Small intestine (tissue), 16 donors: Measurements from ENCODE around the gene C6orf89. TPM values are rescaled to one million over a fixed set of nuclear protein-coding genes. Genes with fewer than 3 reads are reported as not detected.

Experiments used
- DNase-seq, 2 donors: peaks; one replicate each; pipeline versions ENCODE4 v3.0.0 to v3.0.0-alpha.2; 2013
- FAIRE-seq: peaks from 2 replicates; lab custom pipeline; 2012; peaks lifted over from hg19 to GRCh38; lab: Jason Lieb, UNC
- H3K27ac ChIP-seq, 3 donors: one replicate each; pipeline ENCODE4 v1.5.1; 2013; ENCODE audit warnings: low read length in 2 of 3, mild to moderate bottlenecking in 2 of 3, control low read depth in 1 of 3, inconsistent platforms in 1 of 3, low read depth in 1 of 3, moderate library complexity in 1 of 3
- H3K27me3 ChIP-seq, 3 donors: one replicate each; pipeline ENCODE4 v1.6.1; 2013; ENCODE audit warnings: low read length in 3 of 3, inconsistent platforms in 1 of 3; ENCODE audit not compliant: control insufficient read depth in 3 of 3, insufficient read depth in 3 of 3
- H3K36me3 ChIP-seq, 3 donors: one replicate each; pipeline ENCODE4 v1.6.1; 2013; ENCODE audit warnings: low read length in 3 of 3, inconsistent platforms in 1 of 3, low read depth in 1 of 3, mild to moderate bottlenecking in 1 of 3, moderate library complexity in 1 of 3; ENCODE audit not compliant: control insufficient read depth in 3 of 3, insufficient read depth in 2 of 3
- H3K4me1 ChIP-seq, 3 donors: one replicate each; pipeline ENCODE4 v1.6.1; 2013; ENCODE audit warnings: low read length in 2 of 3, inconsistent platforms in 1 of 3, low read depth in 1 of 3, mild to moderate bottlenecking in 1 of 3, moderate library complexity in 1 of 3; ENCODE audit not compliant: control insufficient read depth in 3 of 3, insufficient read depth in 2 of 3
- H3K4me3 ChIP-seq, 3 donors: one replicate each; pipeline ENCODE4 v1.5.1; 2013; ENCODE audit warnings: low read length in 3 of 3, control low read depth in 1 of 3, inconsistent platforms in 1 of 3, low read depth in 1 of 3, mild to moderate bottlenecking in 1 of 3, moderate library complexity in 1 of 3
- H3K9me3 ChIP-seq, 2 donors: one replicate each; pipeline ENCODE4 v1.6.1; 2013; ENCODE audit warnings: low read depth in 1 of 2, low read length in 1 of 2; ENCODE audit not compliant: control insufficient read depth in 2 of 2, insufficient read depth in 1 of 2
- WGBS, 3 donors: extraction: QIAGEN DNeasy Blood & Tissue Kit; methylation state at CpG; one replicate each; pipeline ENCODE4 v1.1.7; 2013; 5-methylcytosine and 5-hydroxymethylcytosine counted together
- long read RNA-seq, 10 donors: transcript quantifications; one replicate each; lab custom pipeline, GENCODE V29; 2026
- polyA plus RNA-seq, 4 donors: library from polyadenylated mRNA; stranded (reverse) in 3 of 4; unstranded in 1 of 4; fragments of 200-250 nt in 3 of 4; fragments of 120-200 nt in 1 of 4; gene quantifications; one replicate each; pipeline versions ENCODE4 v1.2.1 to v1.2.3, GENCODE V29; 2013
- donor health status: healthy with polysubstance abuse.
- donor health status: control.
- donor health status: control.
- donor health status: Bipolar disorder and iron deficiency.
- donor health status: healthy.

Gene C6orf89, protein sequence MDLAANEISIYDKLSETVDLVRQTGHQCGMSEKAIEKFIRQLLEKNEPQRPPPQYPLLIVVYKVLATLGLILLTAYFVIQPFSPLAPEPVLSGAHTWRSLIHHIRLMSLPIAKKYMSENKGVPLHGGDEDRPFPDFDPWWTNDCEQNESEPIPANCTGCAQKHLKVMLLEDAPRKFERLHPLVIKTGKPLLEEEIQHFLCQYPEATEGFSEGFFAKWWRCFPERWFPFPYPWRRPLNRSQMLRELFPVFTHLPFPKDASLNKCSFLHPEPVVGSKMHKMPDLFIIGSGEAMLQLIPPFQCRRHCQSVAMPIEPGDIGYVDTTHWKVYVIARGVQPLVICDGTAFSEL
- 10 to 100 TPM in 2 of 4 donors, 1 to 10 TPM in 2; 6.5 to 38.7 (median 18.8) TPM for polyA plus RNA-seq
- long read RNA-seq, donor 1, full-length matches to known transcripts: 23 of 23 reads
- long read RNA-seq, donor 1, partial matches to known transcripts: 0 of 23 reads
- long read RNA-seq, donor 1, other reads (novel, unspliced or antisense): 0 of 23 reads
- long read RNA-seq, donor 2, partial matches to known transcripts: 0 of 1 reads
- long read RNA-seq, donor 2, other reads (novel, unspliced or antisense): 0 of 1 reads
- long read RNA-seq, donor 3, transcript C6orf89-201 (8 exons, 1,309 nt): major isoform, 5 of 15 reads
- long read RNA-seq, donor 3, partial matches to known transcripts: 0 of 15 reads
- long read RNA-seq, donor 3, other reads (novel, unspliced or antisense): 10 of 15 reads
- long read RNA-seq, donor 4: 0 reads
- long read RNA-seq, donor 5: 0 reads
- long read RNA-seq, donor 6, full-length matches to known transcripts: 11 of 11 reads
- long read RNA-seq, donor 6, partial matches to known transcripts: 0 of 11 reads
- long read RNA-seq, donor 6, other reads (novel, unspliced or antisense): 0 of 11 reads
- long read RNA-seq, donor 7, full-length matches to known transcripts: 9 of 30 reads
- long read RNA-seq, donor 7, partial matches to known transcripts: 21 of 30 reads
- long read RNA-seq, donor 7, other reads (novel, unspliced or antisense): 0 of 30 reads
- long read RNA-seq, donor 8: 0 reads
- long read RNA-seq, donor 9, full-length matches to known transcripts: 2 of 2 reads
- long read RNA-seq, donor 9, partial matches to known transcripts: 0 of 2 reads
- long read RNA-seq, donor 9, other reads (novel, unspliced or antisense): 0 of 2 reads
- long read RNA-seq, donor 10, full-length matches to known transcripts: 8 of 8 reads
- long read RNA-seq, donor 10, partial matches to known transcripts: 0 of 8 reads
- long read RNA-seq, donor 10, other reads (novel, unspliced or antisense): 0 of 8 reads

DNA sequence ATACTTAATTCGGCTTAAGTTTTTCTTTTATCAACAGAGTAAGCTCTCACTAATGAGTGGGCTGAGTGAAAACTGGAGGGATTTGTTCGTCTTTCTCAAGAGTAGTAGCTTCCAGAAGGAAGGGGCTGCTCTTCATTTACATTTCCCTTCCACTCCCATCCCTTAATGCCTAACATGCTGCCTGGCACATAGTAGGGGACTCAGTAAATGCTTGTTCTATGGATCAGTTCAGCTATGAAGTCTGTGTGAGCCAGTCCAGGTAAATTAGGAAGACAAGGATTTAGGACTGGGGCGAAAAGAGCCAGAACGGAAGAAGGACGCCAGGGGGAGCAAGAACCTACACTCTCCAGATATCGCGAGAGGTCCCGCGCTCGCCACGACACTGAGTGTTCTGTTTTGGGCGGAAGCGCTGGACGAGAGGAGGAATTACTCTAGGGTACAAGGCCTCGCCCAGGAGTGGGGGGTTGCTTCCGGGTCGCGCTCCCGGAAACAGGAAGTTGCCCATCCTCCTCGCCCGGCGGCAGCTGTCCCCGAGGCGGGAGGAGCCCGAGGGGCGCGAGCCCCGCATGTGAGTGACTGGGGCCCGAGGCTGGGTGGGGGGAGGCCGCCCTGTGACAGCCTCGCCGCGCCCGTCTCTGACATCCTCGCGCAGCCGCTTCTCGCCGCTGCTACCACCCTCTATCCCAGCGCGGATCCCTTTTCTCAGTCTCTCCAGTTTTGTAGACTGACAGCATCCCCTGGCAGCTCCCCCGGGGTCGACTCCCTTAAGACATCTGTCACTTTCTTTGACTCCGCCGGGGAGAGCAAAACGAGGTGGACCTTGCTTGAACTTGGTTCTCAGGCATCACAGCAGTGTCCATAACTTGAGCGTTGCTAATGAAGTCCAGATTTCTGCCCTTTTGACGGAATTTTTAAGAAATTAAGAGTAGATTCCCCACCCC, at the start of gene C6orf89:
TSS of gene C6orf89 (plus strand) at position 492 of the 941 bp plus-strand sequence. CDS start 13,493 bp downstream, outside the sequence.
- DNase-seq (peak; percentile 97 to 99), FAIRE-seq (no peak)
- 2 to 3% (median 3%) methylated on average over 42 to 48 of the region's 48 CpGs for WGBS, 3 donors
- Histone ChIP-seq H3K27me3 (no peaks in the 10 kb centered on the region), H3K36me3 (no peaks in the 10 kb centered on the region), H3K4me3 (peak within 1 kb of the TSS; percentile 74 to 98 (median 86)), H3K27ac (peak within 1 kb of the TSS; percentile 79 to 86 (median 85)), H3K4me1 (peaks cover 0 to 9% (median 0%) of the 10 kb centered on the region in 3 donors), H3K9me3 (no peaks in the 10 kb centered on the region)

GRCh38 chr6:36836111-36837021, 49.4 kb upstream of the C6orf89 start:
- Histone ChIP-seq H3K4me3 (no peak overlapping the region), H3K4me1 (peaks cover 0 to 19% (median 6%) of the 10 kb centered on the region in 3 donors), H3K27me3 (peaks cover 0 to 48% (median 3%) of the 10 kb centered on the region in 3 donors), H3K36me3 (no peaks in the 10 kb centered on the region), H3K27ac (no peak overlapping the region), H3K9me3 (peaks cover 0 to 13% of the 10 kb centered on the region in 2 donors)
- no peak for FAIRE-seq
- 51 to 81% (median 66%) methylated on average over 3 of the region's 3 CpGs for WGBS, 3 donors
- DNase-seq: no peak

DNA sequence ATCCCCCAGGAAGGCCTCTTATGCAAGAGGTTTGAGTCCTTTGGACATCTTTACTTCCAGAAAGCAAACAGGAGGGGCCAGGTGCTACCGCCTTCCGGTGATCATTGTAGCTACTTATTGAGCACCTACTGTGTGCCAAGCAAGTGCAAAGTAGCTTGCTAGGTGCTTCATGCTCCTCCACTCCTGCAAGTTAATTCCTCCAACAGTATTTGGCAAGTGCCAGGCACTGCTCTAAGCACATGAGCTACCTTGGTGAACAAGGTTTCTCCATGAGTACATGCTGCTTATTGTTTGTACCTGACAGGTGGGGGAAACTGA, 48.8 kb upstream of the C6orf89 start:
- Histone ChIP-seq H3K27me3 (peaks cover 0 to 50% (median 3%) of the 10 kb centered on the region in 3 donors), H3K9me3 (peaks cover 0 to 12% of the 10 kb centered on the region in 2 donors), H3K4me3 (no peak overlapping the region), H3K36me3 (no peaks in the 10 kb centered on the region), H3K27ac (no peak overlapping the region), H3K4me1 (peaks cover 0 to 19% (median 6%) of the 10 kb centered on the region in 3 donors)
- DNase-seq (no peak), FAIRE-seq (no peak)
- 93 to 100% (median 96%) methylated on average over 2 of the region's 2 CpGs for WGBS, 3 donors

- Histone ChIP-seq H3K4me3 (no peak overlapping the region), H3K9me3 (peaks cover 0 to 5% of the 10 kb centered on the region in 2 donors), H3K36me3 (no peaks in the 10 kb centered on the region), H3K27me3 (peaks cover 0 to 50% (median 3%) of the 10 kb centered on the region in 3 donors), H3K4me1 (peaks cover 0 to 19% (median 6%) of the 10 kb centered on the region in 3 donors), H3K27ac (no peak overlapping the region)
- DNase-seq: no peak
- no peak for FAIRE-seq
- WGBS, 3 donors: 93 to 97% (median 97%) methylated on average over 6 of the region's 6 CpGs
These were observed 48.1 kb upstream of the C6orf89 start for GRCh38 chr6:36837686-36838085.

DNA sequence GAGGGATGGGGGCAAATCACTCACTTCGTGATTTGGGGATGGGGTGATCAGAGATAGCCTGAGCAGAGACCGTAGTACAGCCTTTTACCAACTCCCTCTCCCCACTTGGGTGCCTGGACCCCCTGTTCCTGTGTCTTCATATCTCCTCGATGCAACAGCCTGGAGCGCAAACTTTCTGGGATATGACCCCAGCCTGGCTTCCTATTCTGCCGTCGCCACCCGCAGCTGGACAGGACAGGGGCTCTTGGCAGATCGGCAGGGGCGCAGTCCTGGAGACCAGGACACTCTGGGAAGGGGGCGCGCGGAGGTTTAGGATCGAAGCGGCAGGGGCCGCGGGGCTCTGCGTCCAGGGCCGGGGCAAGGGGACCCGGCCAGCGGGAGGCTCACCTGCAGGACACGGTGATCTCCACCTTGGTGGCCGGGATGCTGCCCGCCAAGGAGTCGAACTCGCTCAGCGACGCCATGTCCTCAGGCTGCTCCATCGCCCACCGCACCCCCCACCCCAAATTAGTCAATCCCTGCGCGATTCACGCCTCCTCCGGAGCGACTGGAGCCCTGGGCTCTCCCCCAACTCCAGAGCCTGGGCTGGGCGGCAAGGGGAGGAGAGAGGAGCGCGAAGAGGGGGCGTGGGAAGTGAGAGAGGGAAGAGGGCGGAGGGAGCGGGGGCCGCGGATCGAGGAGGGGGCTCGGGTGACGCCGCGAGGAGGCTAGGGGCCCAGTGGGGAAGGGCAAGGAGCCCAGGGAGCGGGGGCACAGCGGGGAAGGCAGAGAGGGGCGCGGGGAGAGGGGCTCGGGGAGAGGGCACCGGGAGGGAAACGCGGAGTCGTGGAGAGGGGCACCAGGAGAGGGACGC, 46.6 kb upstream of the C6orf89 start, which contains the start of gene CPNE5:
TSS of gene CPNE5 (minus strand) at position 549 of the 853 bp plus-strand sequence. CDS start at position 482, 67 bp downstream.
- whole genome bisulfite sequencing, 3 donors: 7 to 12% (median 9%) methylated on average over 40 to 57 of the region's 57 CpGs
- Histone ChIP-seq H3K9me3 (no peaks in the 10 kb centered on the region), H3K36me3 (no peaks in the 10 kb centered on the region), H3K4me1 (peaks cover 0 to 27% (median 6%) of the 10 kb centered on the region in 3 donors), H3K27me3 (peaks cover 0 to 50% (median 3%) of the 10 kb centered on the region in 3 donors), H3K4me3 (peak within 1 kb of the TSS; percentile 35 to 49 (median 43)), H3K27ac (no peak within 1 kb of the TSS)
- DNase-seq: peak in 1 of 2 donors; percentile 39
- no peak for FAIRE-seq

DNA sequence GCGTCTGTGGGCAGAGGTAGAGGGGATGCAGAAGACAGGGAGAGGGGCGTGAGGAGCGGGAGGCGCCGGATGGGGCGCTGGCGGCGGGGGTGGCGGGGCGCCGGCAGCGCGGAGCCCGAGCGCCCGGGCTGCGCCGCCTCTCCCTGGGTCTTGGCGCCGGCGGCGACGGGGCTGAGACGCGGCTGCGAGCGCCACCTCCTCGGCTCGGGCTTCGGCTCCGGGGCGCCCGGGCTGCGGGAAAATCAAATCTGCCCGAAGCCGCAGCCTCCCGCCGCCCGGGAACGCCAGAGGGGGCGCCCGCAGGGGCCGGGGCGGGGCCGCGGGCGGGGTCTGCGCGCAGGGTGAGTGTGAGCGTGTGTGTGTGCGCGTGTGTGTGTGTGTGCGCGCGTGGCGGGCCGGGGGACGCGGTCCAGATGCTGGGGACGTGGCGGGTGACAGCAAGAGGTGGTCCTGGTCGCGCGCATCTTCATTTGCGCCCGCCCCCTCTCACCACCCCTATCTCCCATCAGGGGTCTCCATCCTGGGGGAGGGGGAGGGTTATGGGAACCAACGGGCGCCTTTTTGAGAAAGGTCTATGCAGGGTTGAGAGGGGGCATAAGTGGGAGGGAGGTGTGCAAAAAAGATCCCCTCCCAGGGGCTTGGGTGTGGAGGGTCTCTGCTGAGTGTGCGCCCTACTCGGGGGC, 45.9 kb upstream of the C6orf89 start:
- Histone ChIP-seq H3K9me3 (no peaks in the 10 kb centered on the region), H3K36me3 (no peaks in the 10 kb centered on the region), H3K4me1 (peaks cover 0 to 27% (median 6%) of the 10 kb centered on the region in 3 donors), H3K4me3 (peak overlapping the region; percentile 35 to 49 (median 43)), H3K27me3 (peaks cover 0 to 48% (median 3%) of the 10 kb centered on the region in 3 donors), H3K27ac (no peak overlapping the region)
- no peak for FAIRE-seq
- DNase-seq: peak; percentile 32 to 66
- WGBS, 3 donors: 0 to 1% (median 1%) methylated on average over 33 to 70 of the region's 70 CpGs
